Measurements from ENCODE around the gene RTTN. TPM values are rescaled to one million over a fixed set of nuclear protein-coding genes. Genes with fewer than 3 reads are reported as not detected.

Gene RTTN
- total RNA-seq, 1 donor from 2014 or later, result 15.8 TPM

DNA sequence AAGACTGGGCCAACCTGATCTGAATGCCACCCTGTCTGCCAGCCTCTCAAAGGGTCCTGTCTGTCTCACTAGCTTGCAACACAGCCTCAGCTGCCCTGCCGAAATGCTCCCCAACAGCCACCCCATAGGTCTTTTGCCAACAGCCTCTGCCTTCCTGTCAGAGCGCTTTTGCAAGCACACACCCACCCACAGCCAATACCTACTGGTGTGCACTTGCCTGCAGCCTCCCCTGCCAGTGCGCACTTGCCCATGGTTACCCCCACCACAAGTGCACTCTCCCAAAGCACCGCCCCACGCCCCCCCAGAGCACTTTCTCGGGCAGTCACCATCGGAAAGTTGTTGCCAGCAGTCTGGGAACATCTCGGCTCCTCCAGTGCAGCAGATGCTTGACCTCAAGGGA, 48.6 kb downstream of the RTTN start:
- Mint-ChIP-seq H3K27me3 (ENCODE audit: unreplicated experiment) (peaks cover 2% of the 10 kb centered on the region), H3K27ac (ENCODE audit: unreplicated experiment) (no peak overlapping the region), H3K4me3 (ENCODE audit: unreplicated experiment) (no peak overlapping the region), H3K36me3 (ENCODE audit: low read depth, unreplicated experiment) (peaks cover 6% of the 10 kb centered on the region), H3K4me1 (ENCODE audit: unreplicated experiment) (peaks cover 9% of the 10 kb centered on the region), H3K9me3 (ENCODE audit: unreplicated experiment) (no peaks in the 10 kb centered on the region)
- no peak for DNase-seq (ENCODE audit: low spot score)
- TF ChIP-seq, protein P1, sequence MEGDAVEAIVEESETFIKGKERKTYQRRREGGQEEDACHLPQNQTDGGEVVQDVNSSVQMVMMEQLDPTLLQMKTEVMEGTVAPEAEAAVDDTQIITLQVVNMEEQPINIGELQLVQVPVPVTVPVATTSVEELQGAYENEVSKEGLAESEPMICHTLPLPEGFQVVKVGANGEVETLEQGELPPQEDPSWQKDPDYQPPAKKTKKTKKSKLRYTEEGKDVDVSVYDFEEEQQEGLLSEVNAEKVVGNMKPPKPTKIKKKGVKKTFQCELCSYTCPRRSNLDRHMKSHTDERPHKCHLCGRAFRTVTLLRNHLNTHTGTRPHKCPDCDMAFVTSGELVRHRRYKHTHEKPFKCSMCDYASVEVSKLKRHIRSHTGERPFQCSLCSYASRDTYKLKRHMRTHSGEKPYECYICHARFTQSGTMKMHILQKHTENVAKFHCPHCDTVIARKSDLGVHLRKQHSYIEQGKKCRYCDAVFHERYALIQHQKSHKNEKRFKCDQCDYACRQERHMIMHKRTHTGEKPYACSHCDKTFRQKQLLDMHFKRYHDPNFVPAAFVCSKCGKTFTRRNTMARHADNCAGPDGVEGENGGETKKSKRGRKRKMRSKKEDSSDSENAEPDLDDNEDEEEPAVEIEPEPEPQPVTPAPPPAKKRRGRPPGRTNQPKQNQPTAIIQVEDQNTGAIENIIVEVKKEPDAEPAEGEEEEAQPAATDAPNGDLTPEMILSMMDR (IDR thresholded peaks at IDR 0.05; ENCODE audit: unreplicated experiment), result no peak

GRCh38 chr18:70154591-70155194, 50.8 kb downstream of the RTTN start:
- no peak overlapping the region for H3K27ac Mint-ChIP-seq (ENCODE audit: unreplicated experiment)

GRCh38 chr18:70151614-70152013, 53.9 kb downstream of the RTTN start:
- Mint-ChIP-seq H3K27ac (ENCODE audit: unreplicated experiment) (no peak overlapping the region), H3K9me3 (ENCODE audit: unreplicated experiment) (no peaks in the 10 kb centered on the region), H3K27me3 (ENCODE audit: unreplicated experiment) (peaks cover 2% of the 10 kb centered on the region), H3K4me3 (ENCODE audit: unreplicated experiment) (no peak overlapping the region), H3K4me1 (ENCODE audit: unreplicated experiment) (peaks cover 8% of the 10 kb centered on the region), H3K36me3 (ENCODE audit: low read depth, unreplicated experiment) (no peaks in the 10 kb centered on the region)
- DNase-seq (ENCODE audit: low spot score), result no peak
- TF ChIP-seq, protein P1 (IDR thresholded peaks at IDR 0.05; ENCODE audit: unreplicated experiment), result no peak

More at GRCh38 chr18:70154591-70155194, 50.8 kb downstream of the RTTN start:
- Mint-ChIP-seq H3K9me3 (ENCODE audit: unreplicated experiment) (no peaks in the 10 kb centered on the region), H3K4me3 (ENCODE audit: unreplicated experiment) (no peak overlapping the region), H3K4me1 (ENCODE audit: unreplicated experiment) (peaks cover 15% of the 10 kb centered on the region), H3K36me3 (ENCODE audit: low read depth, unreplicated experiment) (peaks cover 6% of the 10 kb centered on the region), H3K27me3 (ENCODE audit: unreplicated experiment) (peaks cover 2% of the 10 kb centered on the region)
- TF ChIP-seq, protein P1 (IDR thresholded peaks at IDR 0.05; ENCODE audit: unreplicated experiment), result no peak
- no peak for DNase-seq (ENCODE audit: low spot score)

DNA sequence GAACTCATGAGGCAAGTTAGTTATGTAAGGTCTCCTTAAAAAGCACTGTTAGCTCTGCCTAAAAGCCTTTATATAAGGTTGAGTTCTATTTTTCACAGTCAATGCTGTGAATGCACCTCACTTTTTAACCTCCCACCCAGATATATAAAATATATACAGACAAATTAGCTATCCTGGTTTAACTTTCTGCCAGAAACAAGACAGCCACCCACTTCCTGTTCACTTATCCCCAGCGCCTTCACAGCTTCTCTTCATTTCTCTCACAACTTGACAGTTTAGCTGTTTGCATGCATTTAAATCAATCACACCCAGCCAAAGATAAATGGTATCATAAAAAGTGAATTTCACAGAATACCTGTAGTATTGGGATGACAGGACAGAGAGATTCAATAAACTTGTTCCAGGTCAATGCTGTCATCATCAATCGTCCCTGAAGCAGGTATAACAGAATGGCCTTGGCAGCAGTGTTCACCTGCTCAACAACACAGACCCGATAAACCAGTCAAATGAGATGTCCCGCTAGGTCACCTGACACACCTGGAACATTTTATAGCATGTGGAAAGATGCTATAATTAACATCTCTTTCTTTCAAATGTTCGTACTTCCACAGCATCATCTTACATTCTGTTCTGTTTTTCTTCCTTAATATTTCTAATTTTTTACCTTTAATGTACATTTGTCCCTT, 55.7 kb downstream of the RTTN start:
- Mint-ChIP-seq H3K27me3 (ENCODE audit: unreplicated experiment) (peaks cover under 1% of the 10 kb centered on the region), H3K36me3 (ENCODE audit: low read depth, unreplicated experiment) (no peaks in the 10 kb centered on the region), H3K9me3 (ENCODE audit: unreplicated experiment) (no peaks in the 10 kb centered on the region), H3K4me1 (ENCODE audit: unreplicated experiment) (peaks cover 8% of the 10 kb centered on the region), H3K27ac (ENCODE audit: unreplicated experiment) (no peak overlapping the region), H3K4me3 (ENCODE audit: unreplicated experiment) (no peak overlapping the region)
- no peak for DNase-seq (ENCODE audit: low spot score)
- TF ChIP-seq, protein P1 (IDR thresholded peaks at IDR 0.05; ENCODE audit: unreplicated experiment), result no peak

GRCh38 chr18:70149156-70149555, 56.3 kb downstream of the RTTN start:
- no peak for DNase-seq (ENCODE audit: low spot score)
- Mint-ChIP-seq H3K27ac (ENCODE audit: unreplicated experiment) (no peak overlapping the region), H3K9me3 (ENCODE audit: unreplicated experiment) (no peaks in the 10 kb centered on the region), H3K4me1 (ENCODE audit: unreplicated experiment) (peaks cover 8% of the 10 kb centered on the region), H3K27me3 (ENCODE audit: unreplicated experiment) (no peaks in the 10 kb centered on the region), H3K36me3 (ENCODE audit: low read depth, unreplicated experiment) (no peaks in the 10 kb centered on the region), H3K4me3 (ENCODE audit: unreplicated experiment) (no peak overlapping the region)
- TF ChIP-seq, protein P1 (IDR thresholded peaks at IDR 0.05; ENCODE audit: unreplicated experiment), result no peak

Measured in endothelial cell (in vitro differentiated cells).